Measurements from ENCODE around the gene CNGA3.
A peak's percentile ranks its signal among the peaks of the same experiment; 100 is the strongest.

Gene CNGA3

DNA sequence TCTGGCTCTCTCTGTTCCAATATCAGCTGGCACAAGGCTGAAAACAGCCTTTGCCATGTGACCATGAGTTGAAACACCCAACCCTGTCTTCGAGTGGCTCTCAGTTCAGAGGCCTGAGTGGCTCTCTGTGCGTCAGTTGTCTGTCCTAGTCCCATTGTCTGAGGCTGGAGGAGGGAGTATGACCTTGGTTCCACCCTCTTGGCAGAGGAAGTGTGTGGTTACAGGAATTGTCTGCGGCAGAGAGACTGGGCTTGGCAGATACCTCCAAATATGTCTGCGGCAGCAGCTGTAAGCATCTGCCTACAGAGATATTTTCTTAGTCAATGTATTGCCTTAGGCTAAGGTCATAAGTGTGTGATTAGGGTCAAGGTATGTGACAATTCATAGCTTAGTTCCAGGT, 32.6 kb downstream of the CNGA3 start:
- TF ChIP-seq, protein P1, sequence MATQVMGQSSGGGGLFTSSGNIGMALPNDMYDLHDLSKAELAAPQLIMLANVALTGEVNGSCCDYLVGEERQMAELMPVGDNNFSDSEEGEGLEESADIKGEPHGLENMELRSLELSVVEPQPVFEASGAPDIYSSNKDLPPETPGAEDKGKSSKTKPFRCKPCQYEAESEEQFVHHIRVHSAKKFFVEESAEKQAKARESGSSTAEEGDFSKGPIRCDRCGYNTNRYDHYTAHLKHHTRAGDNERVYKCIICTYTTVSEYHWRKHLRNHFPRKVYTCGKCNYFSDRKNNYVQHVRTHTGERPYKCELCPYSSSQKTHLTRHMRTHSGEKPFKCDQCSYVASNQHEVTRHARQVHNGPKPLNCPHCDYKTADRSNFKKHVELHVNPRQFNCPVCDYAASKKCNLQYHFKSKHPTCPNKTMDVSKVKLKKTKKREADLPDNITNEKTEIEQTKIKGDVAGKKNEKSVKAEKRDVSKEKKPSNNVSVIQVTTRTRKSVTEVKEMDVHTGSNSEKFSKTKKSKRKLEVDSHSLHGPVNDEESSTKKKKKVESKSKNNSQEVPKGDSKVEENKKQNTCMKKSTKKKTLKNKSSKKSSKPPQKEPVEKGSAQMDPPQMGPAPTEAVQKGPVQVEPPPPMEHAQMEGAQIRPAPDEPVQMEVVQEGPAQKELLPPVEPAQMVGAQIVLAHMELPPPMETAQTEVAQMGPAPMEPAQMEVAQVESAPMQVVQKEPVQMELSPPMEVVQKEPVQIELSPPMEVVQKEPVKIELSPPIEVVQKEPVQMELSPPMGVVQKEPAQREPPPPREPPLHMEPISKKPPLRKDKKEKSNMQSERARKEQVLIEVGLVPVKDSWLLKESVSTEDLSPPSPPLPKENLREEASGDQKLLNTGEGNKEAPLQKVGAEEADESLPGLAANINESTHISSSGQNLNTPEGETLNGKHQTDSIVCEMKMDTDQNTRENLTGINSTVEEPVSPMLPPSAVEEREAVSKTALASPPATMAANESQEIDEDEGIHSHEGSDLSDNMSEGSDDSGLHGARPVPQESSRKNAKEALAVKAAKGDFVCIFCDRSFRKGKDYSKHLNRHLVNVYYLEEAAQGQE (IDR thresholded peaks at IDR 0.05; ENCODE audit: insufficient replicate concordance, low read depth): no peak
- TF ChIP-seq POLR2AphosphoS5 (IDR thresholded peaks at IDR 0.05; ENCODE audit: low read depth) (no peak), GABPA (IDR thresholded peaks at IDR 0.05; ENCODE audit: low read depth) (no peak), SPI1 (IDR thresholded peaks at IDR 0.05; ENCODE audit: borderline replicate concordance, low read depth) (0 out of 2 replicates have a peak, but pooled peaks have one; percentile 11)
- TF ChIP-seq, protein P2, sequence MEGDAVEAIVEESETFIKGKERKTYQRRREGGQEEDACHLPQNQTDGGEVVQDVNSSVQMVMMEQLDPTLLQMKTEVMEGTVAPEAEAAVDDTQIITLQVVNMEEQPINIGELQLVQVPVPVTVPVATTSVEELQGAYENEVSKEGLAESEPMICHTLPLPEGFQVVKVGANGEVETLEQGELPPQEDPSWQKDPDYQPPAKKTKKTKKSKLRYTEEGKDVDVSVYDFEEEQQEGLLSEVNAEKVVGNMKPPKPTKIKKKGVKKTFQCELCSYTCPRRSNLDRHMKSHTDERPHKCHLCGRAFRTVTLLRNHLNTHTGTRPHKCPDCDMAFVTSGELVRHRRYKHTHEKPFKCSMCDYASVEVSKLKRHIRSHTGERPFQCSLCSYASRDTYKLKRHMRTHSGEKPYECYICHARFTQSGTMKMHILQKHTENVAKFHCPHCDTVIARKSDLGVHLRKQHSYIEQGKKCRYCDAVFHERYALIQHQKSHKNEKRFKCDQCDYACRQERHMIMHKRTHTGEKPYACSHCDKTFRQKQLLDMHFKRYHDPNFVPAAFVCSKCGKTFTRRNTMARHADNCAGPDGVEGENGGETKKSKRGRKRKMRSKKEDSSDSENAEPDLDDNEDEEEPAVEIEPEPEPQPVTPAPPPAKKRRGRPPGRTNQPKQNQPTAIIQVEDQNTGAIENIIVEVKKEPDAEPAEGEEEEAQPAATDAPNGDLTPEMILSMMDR (IDR thresholded peaks at IDR 0.05; ENCODE audit: insufficient read depth, low read length): no peak
- Histone ChIP-seq H3K27ac (replicated peaks) (no peak overlapping the region), H3K4me3 (replicated peaks; ENCODE audit: insufficient read depth, low read length) (no peak overlapping the region), H3K27me3 (ENCODE audit: insufficient read depth, poor library complexity, severe bottlenecking) (peaks cover 9% of the 10 kb centered on the region)
- no peak for DNase-seq (ENCODE audit: low read depth in 1 of 2, low spot score in 1 of 2)

GRCh38 chr2:98379311-98380202, 33.3 kb downstream of the CNGA3 start:
- H3K4me3 ChIP-seq (replicated peaks; ENCODE audit: insufficient read depth, low read length): no peak overlapping the region
- no peak for TF ChIP-seq GABPA (IDR thresholded peaks at IDR 0.05; ENCODE audit: low read depth)
- TF ChIP-seq, protein P2 (IDR thresholded peaks at IDR 0.05; ENCODE audit: insufficient read depth, low read length): no peak
- no peak for TF ChIP-seq SPI1 (IDR thresholded peaks at IDR 0.05; ENCODE audit: borderline replicate concordance, low read depth)
- TF ChIP-seq, protein P1 (IDR thresholded peaks at IDR 0.05; ENCODE audit: insufficient replicate concordance, low read depth): no peak
- TF ChIP-seq POLR2AphosphoS5 (IDR thresholded peaks at IDR 0.05; ENCODE audit: low read depth): no peak
- no peak overlapping the region for H3K27ac ChIP-seq (replicated peaks)
- no peak for DNase-seq (ENCODE audit: low read depth in 1 of 2, low spot score in 1 of 2)
- peaks cover 9% of the 10 kb centered on the region for H3K27me3 ChIP-seq (ENCODE audit: insufficient read depth, poor library complexity, severe bottlenecking)

GRCh38 chr2:98380203-98380535, 33.9 kb downstream of the CNGA3 start:
- DNase-seq (ENCODE audit: low read depth in 1 of 2, low spot score in 1 of 2): no peak
- Histone ChIP-seq H3K27ac (replicated peaks) (no peak overlapping the region), H3K27me3 (ENCODE audit: insufficient read depth, poor library complexity, severe bottlenecking) (peaks cover 9% of the 10 kb centered on the region), H3K4me3 (replicated peaks; ENCODE audit: insufficient read depth, low read length) (no peak overlapping the region)
- TF ChIP-seq, protein P2 (IDR thresholded peaks at IDR 0.05; ENCODE audit: insufficient read depth, low read length): no peak

Data from HL-60 (cell line).